Stimulated activated naive CD8-positive, alpha-beta T cell treated with anti-CD3 and anti-CD28 coated beads, Interleukin-15, Interleukin-2, amounts not matched to agents 100 U/mL and 50 U/mL, for 24 hours (primary cell): ENCODE data around the gene RBPMS2.
"Not testable (repeated sequence)": the region's sequence is repeated elsewhere in the genome, so short reads cannot be mapped to it uniquely, and the experiment has no call there.

Source experiments
- ATAC-seq: fragments of 150-1000 bp; cut with Tn5 transposase; one replicate; pipeline ENCODE4 v1.10.0; 2021
- DNase-seq: peaks from one replicate; pipeline ENCODE4 v3.0.0; 2021

The RBPMS2 gene

DNA sequence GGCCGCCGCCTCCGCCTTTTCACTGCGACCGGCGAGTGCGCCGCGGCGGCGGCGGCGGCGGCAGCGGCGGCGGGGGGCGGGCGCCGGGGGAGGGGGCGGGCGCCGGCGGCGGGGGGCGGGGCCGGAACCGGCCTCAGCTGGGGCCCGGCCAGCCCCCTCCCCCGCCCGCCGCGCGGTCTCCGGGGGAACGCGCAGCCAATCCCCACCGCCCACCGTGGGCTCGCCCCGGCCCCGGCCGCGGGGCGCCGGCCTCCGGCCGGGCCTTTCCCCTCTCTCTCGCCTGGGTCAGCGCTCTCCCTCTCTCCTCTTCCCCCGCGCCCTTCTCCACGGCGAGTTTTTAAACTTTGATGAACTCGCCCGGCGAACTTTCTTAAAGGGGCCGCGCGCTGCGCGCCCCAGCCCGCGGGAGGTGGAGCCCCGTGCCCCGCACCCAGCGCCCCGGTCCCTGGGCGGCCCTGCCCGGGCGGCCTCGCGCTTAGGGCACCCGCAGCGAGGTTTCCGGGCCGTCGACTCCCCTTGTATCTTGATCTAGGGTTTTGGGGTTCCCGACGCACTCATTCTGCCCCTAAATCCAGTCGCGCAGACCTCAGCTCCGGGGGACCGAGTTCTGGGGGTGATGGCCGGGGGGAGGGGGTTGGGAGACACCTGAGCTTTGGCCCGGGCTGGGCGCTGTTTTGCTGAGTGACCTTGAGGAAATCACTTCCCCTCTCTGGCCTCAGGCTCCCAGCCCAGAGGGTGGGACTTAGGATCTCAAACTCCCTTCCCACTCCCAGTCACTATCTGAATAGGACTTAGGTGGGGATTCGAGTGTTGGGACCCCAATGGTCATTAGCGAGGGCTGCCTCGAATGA lies at the start of gene RBPMS2:
Gene RBPMS2 (minus strand): TSS at position 39 of the 851 bp plus-strand sequence. CDS start 270 bp downstream, outside the sequence.
- no peak for DNase-seq

DNA sequence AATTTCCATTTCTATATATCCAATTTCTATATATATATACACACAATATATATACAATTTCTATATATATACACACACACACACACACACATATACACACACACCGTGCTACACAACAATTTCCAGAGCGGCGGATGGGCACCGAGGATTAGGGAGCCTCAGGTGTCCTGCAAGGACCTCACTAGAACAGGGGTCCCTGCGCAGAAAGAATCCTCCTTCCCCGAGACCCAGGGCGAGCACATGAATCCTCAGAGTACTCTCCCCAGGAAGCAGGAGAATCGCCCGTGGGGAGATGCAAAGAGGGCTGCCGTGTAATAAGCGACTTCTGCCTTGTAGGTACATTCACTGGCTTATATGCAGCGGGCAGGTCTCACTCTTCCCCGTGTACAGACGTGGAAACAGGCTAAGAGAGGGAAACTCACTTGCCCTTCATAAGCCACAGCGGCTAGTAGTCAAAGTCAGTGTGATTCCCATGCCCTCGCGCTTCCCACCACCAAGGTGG lies 49.6 kb upstream of the RBPMS2 start:
- ATAC-seq (peak; percentile 10), DNase-seq (peak; percentile 26)

More for the DNA sequence above, at the start of gene RBPMS2:
- ATAC-seq: peak; percentile 30

DNA sequence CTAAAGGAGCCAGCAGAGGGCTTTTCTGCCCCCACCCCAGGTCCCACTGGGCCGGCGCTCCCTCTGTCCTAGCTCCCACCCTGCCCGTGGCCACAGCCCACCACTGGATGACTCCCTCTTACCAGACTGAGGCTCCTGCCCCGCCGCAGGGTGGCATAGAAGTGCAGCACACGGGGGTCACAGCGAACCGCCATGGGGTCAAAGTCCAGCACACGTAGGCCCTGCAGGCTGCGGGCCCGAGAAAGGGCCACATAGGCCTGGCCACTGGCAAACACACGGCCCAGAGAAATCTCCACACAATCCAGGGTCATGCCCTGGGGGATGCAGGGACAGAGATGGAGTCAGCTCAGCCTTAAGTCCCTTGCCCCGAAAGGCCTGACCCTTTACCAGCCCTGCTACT lies 41.1 kb upstream of the RBPMS2 start:
- ATAC-seq (no peak), DNase-seq (no peak)

DNA sequence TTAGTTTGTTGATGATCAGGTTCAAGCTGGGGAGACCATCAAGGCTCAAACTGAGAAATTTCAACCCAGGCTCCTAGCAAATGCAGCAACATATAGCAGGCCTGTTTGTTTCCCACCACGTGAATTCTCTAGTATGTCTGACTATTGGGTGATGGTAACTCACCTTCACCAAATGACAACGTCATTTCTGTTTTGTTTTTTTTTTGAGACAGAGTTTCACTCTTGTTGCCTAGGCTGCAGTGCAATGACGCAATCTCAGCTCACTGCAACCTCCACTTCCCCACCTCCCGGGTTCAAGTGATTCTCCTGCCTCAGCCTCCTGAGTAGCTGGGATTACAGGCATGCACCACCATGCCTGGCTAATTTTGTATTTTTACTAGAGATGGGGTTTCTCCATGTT lies 39.6 kb upstream of the RBPMS2 start:
- not testable (repeated sequence) for DNase-seq, ATAC-seq

DNA sequence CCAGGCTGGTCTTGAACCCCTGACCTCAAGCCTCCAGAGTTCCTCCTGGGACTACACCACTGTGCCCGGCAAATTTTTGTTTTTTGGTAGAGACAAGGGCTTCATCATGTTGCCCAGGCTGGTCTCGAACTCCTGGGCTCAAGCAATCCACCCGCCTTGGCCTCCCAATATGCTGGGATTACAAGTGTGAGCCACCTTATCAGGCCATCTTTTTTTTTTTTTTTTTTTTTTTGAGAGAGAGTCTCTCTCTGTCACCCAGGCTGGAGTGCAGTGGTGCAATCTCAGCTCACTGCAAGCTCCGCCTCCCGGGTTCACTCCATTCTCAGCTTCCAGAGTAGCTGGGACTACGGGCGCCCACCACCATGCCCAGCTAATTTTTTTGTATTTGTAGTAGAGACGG lies 38.9 kb upstream of the RBPMS2 start:
- not testable (repeated sequence) for ATAC-seq, DNase-seq

DNA sequence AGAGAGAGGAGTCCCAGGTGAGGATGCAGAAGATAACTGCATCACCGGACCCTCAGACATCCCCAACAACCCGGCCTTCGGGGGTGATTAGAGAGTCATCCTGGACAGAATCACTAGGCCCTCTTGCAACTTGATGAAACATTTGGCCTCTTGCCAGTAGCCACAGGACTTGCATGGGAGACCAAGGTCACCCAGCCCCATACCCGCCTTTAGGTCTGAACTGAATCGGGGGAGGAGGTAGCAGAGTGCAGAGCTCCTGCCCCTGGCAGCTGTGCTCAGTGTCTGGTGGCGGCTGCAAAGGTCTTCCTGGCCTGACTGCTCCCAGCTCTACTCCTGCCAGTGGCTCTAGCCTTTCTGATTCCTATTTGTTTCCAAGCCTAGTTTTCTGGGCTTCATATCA lies 37.7 kb upstream of the RBPMS2 start:
- DNase-seq (no peak), ATAC-seq (no peak)

DNA sequence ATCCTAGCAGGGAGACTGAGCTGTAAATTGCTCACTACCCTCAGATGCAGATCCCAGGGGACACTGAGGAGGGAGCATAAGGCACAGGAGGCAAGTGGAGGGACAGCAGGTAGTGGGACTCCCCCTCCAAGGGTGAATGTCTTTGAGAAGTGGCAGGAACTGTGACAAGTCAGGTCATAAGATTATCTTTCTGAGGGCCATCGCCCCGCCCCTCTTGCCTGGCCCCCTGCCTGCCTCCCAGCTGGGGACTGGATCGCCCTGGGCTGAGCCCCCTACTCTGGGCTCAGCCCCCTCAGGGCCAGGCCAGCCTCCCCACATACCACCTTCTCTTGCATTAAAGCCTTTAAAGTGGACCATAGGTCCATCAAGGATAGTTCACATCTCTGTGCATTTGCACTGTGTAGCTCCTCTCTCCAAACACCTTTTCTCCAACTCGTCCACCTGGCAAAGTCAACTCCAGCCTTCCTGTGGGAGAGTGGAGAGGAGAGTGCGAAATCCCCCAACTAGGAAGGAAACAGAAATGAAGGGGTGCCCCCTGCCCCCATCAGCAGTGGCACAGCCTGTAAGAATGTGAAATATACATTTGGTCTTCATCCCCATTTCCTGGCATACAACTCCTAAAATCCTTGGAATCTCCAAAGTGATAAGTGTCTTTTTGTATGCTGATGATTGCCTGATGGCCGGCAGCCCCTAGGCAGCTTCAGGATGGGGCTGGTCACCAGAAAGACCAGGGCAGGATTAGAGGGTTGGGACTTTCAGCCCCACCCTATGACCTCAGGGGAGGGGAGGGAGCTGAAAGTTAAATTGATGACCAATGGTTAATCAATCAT lies 35.3 kb upstream of the RBPMS2 start:
- ATAC-seq (no peak), DNase-seq (no peak)

DNA sequence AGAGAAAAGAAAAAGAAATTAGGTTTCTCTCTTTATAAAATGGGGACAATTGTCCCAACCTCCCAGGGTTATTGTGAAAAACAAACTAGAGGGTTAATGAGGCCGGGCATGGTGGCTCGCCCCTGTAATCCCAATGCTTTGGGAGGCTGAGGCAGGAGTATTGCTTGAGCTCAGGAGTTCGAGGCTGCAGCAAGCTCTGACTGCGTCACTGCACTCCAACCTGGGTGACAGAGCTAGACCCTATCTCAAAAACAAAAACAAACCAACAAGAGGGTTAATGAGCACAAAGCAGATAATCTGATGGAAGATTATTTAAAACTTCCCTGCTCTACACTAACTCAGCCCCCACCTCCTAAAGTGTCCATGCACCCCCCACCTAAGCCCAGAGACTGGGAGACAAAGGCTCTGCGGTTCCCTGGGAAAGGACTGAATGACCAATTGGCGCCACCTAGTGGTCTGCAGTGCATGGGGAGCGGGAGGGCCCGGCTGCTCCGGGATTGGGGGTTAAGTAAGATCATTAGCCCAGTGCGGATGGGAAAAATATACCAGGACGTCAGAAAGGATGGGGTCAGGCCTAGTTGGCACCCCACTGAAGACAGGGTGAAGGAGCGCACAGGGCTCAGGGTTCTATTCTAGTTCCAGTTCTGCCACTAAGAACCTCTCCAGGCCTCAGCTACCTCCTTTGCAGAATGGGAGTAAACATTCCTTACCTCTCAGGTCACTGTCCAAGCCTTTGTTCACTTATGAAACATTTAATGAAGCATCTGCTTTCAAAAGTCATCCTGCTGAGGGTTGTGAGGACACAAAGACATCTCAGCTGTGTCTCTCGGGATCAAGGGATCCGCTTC lies 34.5 kb upstream of the RBPMS2 start:
- DNase-seq (peak; percentile 86), ATAC-seq (peak; percentile 57)

DNA sequence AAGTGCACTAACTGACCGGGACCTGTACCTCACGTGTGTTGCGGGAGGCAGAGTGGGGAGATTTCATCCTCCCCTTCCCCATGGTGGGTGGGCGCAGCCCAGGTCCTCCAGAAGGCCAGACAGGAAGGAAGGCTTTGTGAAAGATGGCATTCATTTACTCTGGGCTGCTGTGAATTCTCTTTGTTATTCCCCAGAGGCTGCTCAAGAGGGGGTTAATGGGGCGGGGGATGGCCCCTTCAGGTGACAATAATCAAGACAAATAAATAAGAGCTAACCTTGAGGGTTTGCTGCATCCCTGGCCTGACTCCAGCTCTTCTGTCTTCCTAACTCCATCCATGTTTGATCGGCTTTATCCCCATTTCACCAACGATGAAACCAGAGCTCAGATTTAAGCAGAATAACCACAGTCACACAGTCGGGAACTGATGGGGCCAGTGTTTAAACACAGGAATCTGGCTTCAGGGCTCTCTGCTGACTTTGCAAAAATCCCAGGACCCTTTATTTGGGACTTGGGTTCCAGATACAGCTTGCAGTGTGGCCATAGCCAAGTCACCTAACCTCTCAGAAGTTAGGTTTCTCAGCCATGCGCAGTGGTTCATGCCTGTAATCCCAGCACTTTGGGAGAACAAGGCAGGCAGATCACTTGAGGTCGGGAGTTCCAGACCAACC lies 33.5 kb upstream of the RBPMS2 start:
- no peak for DNase-seq
- ATAC-seq: no peak

DNA sequence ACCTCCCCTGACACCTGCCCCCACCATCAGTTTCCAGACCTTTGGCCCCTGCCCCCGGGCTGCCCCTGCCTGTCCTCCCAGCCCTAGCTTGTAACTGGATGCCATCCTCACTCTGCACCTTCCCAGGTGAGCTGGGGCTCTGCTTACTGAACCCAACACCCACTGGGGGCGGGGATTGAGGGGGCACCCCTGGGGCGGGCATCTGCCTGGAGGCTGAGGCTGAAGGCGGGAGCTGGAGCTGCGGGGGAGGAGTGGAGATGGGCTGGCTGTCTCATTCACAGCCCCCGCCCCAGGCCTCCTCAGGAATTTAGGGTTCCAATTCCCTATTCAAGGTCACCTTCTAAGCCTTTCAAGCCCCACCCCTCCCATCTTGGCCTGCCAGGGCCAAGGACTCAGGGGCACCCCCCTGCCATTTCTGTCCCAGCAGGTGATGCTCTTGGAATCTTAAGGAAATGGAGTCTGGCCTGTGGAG lies 32.4 kb upstream of the RBPMS2 start:
- ATAC-seq (no peak), DNase-seq (no peak)

DNA sequence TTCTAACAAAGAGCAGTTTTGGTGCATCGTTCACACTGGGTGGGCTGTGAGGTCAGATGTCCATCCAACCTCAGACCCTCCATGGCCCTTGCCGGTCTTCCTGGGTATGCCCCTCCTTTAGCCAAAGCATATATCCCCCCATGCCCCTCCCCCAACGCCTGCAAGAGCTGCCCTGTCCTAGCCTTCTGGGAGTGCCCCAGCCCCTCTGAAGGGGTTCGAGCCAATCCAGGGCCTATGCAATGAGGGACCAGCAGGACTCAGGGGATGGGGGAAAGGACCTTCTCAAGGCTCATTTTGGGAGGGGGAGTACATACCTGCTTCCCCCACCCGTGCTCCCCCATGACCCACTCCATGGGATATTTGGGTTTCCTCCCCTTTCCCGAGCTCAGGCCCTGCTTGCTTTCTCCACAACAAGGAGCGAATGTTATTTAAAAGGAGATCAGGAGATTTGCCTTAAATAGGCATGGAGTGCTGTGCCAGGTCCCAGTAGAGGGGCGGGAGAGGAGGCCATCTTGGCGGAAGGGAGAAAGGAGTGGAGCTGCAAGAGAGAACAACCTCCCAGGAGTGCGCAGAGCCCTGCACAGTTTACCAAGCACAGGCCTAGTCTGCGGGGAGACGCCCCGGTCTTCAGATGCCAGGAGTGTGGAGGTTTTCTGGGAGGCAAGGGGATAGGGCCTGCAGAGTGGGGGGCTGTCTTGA lies 31.8 kb upstream of the RBPMS2 start:
- ATAC-seq: no peak
- no peak for DNase-seq

DNA sequence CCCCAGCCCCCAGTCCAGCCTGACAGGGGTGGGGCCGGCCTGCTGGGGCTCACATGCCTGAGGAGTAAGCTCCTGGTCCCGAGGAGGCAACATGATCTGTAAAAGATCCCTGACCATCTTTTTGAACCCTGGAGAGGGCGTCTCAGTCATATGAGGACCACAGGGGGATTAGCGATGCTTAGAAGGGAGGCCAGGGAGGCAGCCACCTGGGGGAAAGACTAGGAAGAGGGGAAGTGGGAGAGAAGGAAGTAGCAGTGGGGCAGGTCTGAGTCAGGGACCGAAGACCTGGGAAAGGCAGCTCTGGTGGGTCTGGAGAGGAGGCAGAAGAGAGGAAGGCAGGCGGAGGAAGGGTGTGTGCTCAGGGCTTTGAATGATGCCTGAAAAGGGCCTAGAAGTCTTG lies 31.1 kb upstream of the RBPMS2 start:
- DNase-seq (no peak), ATAC-seq (no peak)

DNA sequence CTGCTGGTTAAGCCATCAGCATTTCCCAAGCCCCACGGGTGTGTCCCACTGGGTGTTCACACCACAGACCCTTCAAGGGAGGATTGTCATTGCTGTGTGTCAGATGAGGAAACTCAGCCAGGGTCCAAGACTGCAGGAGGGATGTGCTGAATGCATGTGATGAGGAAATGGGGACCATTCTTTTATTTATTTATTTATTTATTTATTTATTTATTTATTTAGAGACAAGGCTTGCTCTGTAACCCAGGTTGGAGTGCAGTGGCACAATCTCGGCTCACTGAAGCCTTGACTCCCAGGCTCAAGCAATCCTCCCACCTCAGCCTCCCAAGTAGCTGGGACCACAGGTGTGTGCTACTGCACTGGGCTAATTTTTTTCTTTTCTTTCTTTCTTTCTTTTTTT lies 29.2 kb upstream of the RBPMS2 start:
- no peak for ATAC-seq
- DNase-seq: no peak

DNA sequence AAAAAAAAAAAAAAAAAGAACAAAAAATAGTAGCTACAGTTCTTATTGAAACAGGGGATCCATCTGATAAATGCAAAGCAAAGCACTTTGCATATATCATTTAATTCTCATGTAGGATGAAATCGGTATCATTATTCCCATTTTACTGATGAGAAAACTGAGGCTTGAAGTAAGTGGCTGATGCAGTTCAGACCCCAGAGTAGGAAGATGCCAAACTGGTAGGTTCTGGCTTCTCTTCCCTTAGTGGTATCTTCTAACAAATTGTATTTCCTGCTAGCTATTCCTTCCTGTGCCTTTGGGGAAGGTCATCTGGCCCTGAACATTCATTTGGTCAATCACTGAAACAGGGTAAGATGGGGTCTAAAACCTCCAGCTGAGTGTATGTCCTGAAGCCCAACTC lies 28.1 kb upstream of the RBPMS2 start:
- DNase-seq: no peak
- no peak for ATAC-seq

DNA sequence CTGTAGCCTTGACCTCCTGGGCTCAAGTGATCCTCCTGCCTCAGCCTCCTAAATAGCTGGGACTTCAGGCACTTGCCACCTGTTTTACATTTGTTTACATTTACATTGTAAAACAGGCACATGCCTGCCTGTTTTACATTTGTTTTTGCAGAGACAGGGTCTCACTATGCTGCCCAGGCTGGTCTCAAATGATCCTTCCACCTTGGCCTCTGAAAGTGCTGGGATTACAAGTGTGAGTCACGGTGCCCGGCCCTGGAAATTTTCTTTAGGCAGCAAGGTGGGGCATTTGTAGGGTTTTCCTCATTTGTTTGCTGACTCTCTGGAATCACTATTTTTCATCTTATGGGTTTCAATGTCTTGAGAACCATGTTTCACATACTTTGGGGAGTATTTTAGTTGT lies 25.1 kb upstream of the RBPMS2 start:
- ATAC-seq (no peak), DNase-seq (no peak)

DNA sequence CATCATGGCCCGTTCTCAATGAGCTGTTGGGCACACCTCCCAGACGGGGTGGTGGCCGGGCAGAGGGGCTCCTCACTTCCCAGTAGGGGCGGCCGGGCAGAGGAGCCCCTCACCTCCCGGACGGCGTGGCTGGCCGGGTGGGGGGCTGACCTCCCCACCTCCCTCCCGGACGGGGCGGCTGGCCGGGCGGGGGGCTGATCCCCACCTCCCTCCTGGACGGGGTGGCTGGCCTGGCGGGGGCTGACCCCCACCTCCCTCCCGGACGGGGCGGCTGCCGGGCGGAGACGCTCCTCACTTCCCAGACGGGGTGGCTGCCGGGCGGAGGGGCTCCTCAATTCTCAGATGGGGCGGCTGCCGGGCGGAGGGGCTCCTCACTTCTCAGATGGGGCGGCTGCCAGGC lies 23.5 kb upstream of the RBPMS2 start:
- DNase-seq, ATAC-seq: not testable (repeated sequence)

DNA sequence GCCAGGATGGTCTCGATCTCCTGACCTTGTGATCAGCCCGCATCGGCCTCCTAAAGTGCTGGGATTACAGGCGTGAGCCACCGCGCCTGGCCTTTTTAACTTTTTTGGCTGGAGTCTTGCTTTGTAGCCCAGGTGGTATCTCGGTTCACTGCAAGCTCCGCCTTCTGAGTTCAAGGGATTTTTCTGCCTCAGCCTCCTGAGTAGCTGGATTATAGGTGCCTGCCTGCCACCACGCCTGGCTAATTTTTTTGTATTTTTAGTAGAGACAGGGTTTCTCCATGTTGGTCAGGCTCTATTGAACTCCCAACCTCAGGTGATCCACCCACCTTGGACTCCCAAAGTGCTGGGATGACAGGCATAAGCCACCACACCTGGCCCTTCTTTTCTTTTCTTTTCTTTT lies 20.5 kb upstream of the RBPMS2 start:
- ATAC-seq, DNase-seq: not testable (repeated sequence)

DNA sequence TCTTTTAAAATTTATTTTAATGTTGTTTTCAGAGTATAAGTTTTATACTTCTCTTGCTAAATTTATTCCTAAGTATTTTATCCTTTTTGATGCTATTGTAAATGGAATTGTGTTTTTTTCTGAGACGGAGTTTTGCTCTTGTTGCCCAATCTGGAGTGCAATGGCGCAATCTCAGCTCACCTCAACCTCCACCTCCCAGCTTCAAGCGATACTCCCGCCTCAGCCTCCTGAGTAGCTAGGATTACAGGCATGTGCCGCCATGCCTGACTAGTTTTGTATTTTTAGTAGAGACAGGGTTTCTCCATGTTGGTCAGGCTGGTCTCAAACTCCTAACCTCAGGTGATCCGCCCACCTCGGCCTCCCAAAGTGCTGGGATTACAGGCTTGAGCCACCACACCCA lies 19.9 kb upstream of the RBPMS2 start:
- not testable (repeated sequence) for DNase-seq, ATAC-seq

DNA sequence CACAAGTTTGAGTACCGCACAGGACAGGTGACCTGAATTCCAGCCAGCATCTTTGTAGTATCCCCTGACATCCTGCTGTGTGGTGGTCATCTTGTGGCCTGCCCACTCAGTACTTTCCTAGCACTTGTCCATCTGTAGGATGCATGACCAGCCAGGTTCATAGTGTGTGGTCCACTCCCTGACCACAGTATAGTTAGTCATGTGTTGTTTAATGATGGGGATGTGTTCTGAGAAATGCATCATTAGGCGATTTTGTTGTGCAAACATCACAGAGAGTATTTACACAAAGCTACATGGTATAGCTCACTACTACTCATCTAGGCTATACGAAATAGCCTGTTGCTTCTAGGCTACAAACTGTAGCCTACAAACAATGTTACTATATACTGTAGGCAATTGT lies 16.9 kb upstream of the RBPMS2 start:
- no peak for ATAC-seq
- no peak for DNase-seq

DNA sequence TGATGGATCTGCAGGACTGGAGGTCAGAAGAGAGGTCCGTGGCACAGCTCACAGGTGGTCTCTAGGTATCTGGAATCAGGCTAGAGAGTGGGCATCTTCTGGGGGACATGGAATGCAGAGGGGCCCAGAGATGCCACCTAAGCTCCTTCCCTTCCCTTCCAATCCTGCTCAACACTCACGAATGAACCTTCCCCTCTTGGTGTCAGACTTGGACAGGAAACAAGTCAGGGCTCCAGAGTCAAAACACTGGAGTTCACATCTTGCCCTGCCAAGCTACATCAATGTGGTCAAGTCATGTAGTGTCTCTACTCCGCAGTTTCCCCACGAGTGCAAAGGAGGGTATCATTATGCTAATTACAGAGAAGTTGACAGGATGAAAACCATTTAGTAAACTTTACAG lies 16.0 kb upstream of the RBPMS2 start:
- DNase-seq: no peak
- no peak for ATAC-seq

DNA sequence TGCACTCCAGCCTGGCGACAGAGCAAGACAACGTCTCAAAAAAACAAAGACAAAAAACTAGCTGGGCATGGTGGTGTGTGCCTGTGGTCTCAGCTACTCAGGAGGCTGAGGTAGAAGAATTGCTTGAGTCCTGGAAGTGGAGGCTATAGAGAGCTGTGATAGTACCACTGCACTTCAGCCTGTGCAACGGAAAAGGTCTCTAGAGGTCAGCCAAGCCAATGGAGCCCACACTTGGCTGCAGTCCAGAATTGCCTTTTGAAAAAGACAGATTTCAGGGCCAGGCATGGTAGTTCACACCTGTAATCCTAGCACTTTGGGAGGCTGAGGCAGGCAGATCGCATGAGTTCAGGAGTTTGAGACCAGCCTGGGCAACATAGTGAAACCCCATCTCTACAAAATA lies 8.4 kb upstream of the RBPMS2 start:
- ATAC-seq: no peak
- no peak for DNase-seq
